ENCODE results near the gene ANKRD13D. TPM values are rescaled to one million over a fixed set of nuclear protein-coding genes. Genes with fewer than 3 reads are reported as not detected.

Gene ANKRD13D
- total RNA-seq, 1 donor from 2014 or later: 62.9 TPM

DNA sequence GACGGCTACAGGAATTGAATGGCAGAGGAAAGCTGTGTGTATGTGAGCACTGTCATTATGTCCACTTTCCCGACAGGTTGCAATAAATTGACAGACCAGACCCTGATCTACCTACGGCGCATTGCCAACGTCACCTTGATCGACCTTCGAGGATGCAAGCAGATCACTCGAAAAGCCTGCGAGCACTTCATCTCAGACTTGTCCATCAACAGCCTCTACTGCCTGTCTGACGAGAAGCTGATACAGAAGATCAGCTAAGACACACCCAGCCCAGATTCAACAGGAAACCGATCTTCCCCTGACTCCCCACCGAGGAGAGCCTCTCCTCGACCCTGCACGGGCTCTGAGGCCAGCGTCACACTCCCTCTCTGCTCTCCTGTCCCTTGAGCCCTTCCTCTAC lies 34.3 kb upstream of the ANKRD13D start:
- TF ChIP-seq POLR2A (IDR thresholded peaks at IDR 0.05): no peak
- intact Hi-C loops (cut with DNase I): no loop called here
- Histone ChIP-seq H3K36me3 (peaks cover 0 to 63% of the 10 kb centered on the region in 2 donors), H3K4me3 (no peak overlapping the region), H3K27me3 (no peaks in the 10 kb centered on the region), H3K27ac (no peak overlapping the region), H3K4me1 (peaks cover 29% of the 10 kb centered on the region), H3K9me3 (no peaks in the 10 kb centered on the region)
- no peak for DNase-seq (ENCODE audit: extremely low spot score in 2 of 2)

DNA sequence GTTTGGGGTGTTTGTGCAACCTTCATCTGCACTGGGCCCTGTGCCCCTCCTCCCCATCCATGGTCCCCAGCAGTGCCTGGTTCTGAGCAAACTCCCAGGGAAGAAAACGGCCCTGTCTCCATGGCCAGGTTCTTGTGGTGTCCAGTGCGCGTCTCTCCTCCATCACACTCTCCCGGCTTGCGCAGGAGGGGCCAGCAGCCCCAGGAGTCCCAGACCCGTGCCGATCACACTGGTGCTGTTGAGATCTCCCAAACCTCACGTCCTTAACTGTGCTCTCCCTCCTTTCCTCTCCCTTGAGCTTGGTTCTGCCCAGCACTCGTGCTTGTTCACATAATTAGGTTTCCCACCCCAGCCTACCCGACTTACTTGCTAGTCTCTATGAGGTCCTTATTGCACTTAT lies 33.8 kb upstream of the ANKRD13D start:
- no peak for DNase-seq (ENCODE audit: extremely low spot score in 2 of 2)
- TF ChIP-seq POLR2AphosphoS5 (IDR thresholded peaks at IDR 0.05; ENCODE audit: insufficient read depth in 1 of 2, low read depth in 1 of 2): no peak
- no peak for TF ChIP-seq POLR2A (IDR thresholded peaks at IDR 0.05)
- TF ChIP-seq, protein P1, sequence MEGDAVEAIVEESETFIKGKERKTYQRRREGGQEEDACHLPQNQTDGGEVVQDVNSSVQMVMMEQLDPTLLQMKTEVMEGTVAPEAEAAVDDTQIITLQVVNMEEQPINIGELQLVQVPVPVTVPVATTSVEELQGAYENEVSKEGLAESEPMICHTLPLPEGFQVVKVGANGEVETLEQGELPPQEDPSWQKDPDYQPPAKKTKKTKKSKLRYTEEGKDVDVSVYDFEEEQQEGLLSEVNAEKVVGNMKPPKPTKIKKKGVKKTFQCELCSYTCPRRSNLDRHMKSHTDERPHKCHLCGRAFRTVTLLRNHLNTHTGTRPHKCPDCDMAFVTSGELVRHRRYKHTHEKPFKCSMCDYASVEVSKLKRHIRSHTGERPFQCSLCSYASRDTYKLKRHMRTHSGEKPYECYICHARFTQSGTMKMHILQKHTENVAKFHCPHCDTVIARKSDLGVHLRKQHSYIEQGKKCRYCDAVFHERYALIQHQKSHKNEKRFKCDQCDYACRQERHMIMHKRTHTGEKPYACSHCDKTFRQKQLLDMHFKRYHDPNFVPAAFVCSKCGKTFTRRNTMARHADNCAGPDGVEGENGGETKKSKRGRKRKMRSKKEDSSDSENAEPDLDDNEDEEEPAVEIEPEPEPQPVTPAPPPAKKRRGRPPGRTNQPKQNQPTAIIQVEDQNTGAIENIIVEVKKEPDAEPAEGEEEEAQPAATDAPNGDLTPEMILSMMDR (IDR thresholded peaks at IDR 0.05): no peak
- no peak overlapping the region for H3K27ac ChIP-seq
- no peaks in the 10 kb centered on the region for H3K9me3 ChIP-seq
- no peaks in the 10 kb centered on the region for H3K27me3 ChIP-seq
- peaks cover 0 to 58% of the 10 kb centered on the region in 2 donors for H3K36me3 ChIP-seq
- H3K4me1 ChIP-seq: peaks cover 29% of the 10 kb centered on the region
- no peak overlapping the region for H3K4me3 ChIP-seq
- intact Hi-C loops (cut with DNase I): no loop called here

DNA sequence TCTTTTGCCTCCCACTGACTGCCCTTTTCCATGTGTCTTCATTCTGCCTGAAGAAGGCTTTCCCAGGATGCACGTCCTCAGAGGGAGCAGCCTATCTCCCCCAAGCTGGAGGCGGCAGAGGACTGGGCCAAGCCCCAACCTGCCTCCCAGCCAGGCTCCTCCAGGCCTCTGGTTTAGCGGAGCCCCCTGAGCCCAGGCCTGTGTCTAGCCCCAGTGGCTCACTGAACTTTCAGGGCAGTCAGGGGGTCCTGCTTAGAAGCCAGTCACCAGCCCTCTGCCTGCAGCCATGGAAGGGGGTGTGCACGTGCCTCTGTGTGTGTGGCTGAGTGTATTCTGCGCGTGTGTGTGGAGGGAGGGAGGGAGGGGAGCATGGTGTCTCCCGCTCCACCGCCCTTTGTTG lies 33.2 kb upstream of the ANKRD13D start:
- Histone ChIP-seq H3K9me3 (no peaks in the 10 kb centered on the region), H3K27ac (no peak overlapping the region), H3K4me3 (no peak overlapping the region), H3K27me3 (no peaks in the 10 kb centered on the region), H3K36me3 (peaks cover 0 to 53% of the 10 kb centered on the region in 2 donors), H3K4me1 (peaks cover 31% of the 10 kb centered on the region)
- TF ChIP-seq POLR2AphosphoS5 (IDR thresholded peaks at IDR 0.05; ENCODE audit: insufficient read depth in 1 of 2, low read depth in 1 of 2): no peak
- TF ChIP-seq POLR2A (IDR thresholded peaks at IDR 0.05): no peak
- TF ChIP-seq, protein P1 (IDR thresholded peaks at IDR 0.05): no peak
- no peak for DNase-seq (ENCODE audit: extremely low spot score in 2 of 2)
- intact Hi-C loops (cut with DNase I): no loop called here

DNA sequence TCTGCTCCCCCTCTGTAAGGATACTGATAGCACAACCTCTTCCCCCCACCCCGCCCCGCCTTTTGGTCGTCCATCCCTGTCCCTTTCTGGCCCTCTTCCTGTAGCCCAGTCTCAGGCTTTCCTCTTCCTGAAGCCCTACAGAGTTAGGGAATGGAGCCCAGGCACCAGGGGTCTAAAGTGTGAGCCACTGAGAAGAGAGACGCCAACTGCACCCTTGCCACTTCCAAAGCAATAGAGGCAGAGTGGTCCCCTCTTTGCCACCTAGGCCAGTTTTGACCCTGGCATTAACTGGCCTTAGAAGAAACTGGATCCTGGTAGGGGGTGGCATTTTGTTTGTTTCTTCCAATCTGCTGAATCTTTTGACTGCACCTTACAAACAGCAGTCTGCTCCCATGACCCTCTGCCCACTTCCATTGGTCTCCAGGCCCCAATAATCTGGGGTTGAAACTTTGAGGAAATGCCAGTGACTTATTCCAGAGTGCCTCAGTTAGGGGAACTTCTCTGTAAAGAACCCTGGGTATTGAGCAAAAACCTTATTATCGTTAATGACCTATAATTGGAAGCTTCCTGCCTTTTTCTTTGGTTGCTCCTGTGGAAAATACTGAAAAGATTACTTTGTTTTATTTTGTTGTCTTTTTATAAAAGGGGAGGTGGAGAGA lies 32.5 kb upstream of the ANKRD13D start:
- H3K36me3 ChIP-seq: peaks cover 0 to 45% of the 10 kb centered on the region in 2 donors

DNA sequence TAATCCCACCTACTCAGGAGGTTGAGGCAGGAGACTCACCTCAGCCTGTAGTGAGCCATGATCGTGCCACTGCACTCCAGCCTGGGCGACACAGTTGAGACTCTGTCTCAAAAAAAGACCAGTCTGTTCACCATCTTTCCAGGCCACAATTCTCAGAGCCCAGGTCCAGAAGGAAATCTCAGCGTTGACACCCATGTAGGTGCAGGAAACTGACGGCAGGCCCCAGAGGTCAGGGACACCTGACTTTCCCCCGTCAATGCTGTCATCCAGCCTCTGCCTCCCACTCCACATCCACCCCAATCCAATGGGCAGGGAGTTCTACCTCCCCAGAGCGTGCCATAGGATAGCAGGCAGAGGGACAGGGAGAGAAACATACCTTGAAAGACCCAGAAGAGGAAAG lies 28.7 kb upstream of the ANKRD13D start:
- intact Hi-C loops (cut with DNase I): no loop called here

More for the DNA sequence above, 32.5 kb upstream of the ANKRD13D start:
- no peak for DNase-seq (ENCODE audit: extremely low spot score in 2 of 2)
- Histone ChIP-seq H3K4me1 (peaks cover 38% of the 10 kb centered on the region), H3K9me3 (no peaks in the 10 kb centered on the region), H3K27me3 (no peaks in the 10 kb centered on the region), H3K4me3 (no peak overlapping the region), H3K27ac (no peak overlapping the region)
- intact Hi-C loops (cut with DNase I): no loop called here
- TF ChIP-seq, protein P1 (IDR thresholded peaks at IDR 0.05): no peak
- no peak for TF ChIP-seq POLR2AphosphoS5 (IDR thresholded peaks at IDR 0.05; ENCODE audit: insufficient read depth in 1 of 2, low read depth in 1 of 2)
- no peak for TF ChIP-seq POLR2A (IDR thresholded peaks at IDR 0.05)

More for the DNA sequence above, 28.7 kb upstream of the ANKRD13D start:
- peaks cover 43% of the 10 kb centered on the region for H3K4me1 ChIP-seq
- no peak overlapping the region for H3K4me3 ChIP-seq
- H3K36me3 ChIP-seq: peaks cover 0 to 7% of the 10 kb centered on the region in 2 donors
- DNase-seq (ENCODE audit: extremely low spot score in 2 of 2): no peak
- H3K27ac ChIP-seq: no peak overlapping the region
- no peaks in the 10 kb centered on the region for H3K9me3 ChIP-seq
- TF ChIP-seq, protein P1 (IDR thresholded peaks at IDR 0.05): no peak
- no peaks in the 10 kb centered on the region for H3K27me3 ChIP-seq
